Measurements from ENCODE around the gene UCN2. TPM values are rescaled to one million over a fixed set of nuclear protein-coding genes. Genes with fewer than 3 reads are reported as not detected.

The UCN2 gene
- total RNA-seq, 1 experiment from 2014 or later = 0.68 TPM

DNA sequence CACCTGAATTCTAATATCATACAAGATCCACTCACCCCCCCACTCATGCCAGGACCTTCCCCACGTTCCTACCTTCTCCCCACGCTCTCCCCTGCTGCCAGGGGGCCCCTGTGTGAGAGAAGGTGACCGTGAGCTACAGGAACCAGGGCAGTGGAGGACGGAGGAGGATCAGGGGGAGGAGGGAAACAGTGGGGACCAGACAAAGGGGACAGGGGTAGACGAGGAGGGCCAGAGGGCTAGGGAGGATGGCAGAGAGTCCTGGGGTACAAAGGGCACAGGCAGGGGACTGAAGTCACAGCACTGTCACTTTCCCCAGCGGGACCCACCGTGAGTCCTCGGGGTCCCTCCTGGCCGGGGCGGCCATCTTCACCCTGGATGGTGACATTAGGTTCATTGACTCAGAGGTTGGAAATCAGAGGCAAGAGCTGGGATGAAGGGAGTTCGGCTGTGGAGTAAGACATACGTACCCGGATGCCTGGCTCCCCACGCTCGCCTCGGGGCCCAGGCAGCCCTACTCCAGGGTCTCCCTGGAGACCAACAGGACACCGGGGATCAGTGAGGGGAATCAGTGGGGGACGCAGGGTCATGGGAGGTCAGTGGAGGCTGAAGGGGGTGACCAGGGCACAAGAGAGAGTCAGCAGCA, 6.3 kb upstream of the UCN2 start:
- Histone ChIP-seq H4K5ac (ENCODE audit: insufficient read length, low read depth, low read length) (no peak overlapping the region), H3K4me2 (ENCODE audit: insufficient read depth, insufficient read length, low read length) (no peak overlapping the region)
- WGBS (ENCODE audit: extremely low coverage, insufficient read length, low lambda C conversion rate) = no CpG with 5 or more reads among the region's 18 CpGs

More for the DNA sequence above, 6.3 kb upstream of the UCN2 start:
- Histone ChIP-seq H3K9ac (ENCODE audit: extremely low read depth, insufficient read length, low read length) (no peak overlapping the region), H3K9me3 (ENCODE audit: control insufficient read depth, low read depth, low read length) (no peaks in the 10 kb centered on the region), H4K20me1 (ENCODE audit: control insufficient read depth, insufficient read depth, insufficient read length) (no peaks in the 10 kb centered on the region), H3K18ac (ENCODE audit: insufficient read length, low read depth, low read length) (no peak overlapping the region), H3K27me3 (ENCODE audit: insufficient read depth, low read length) (no peaks in the 10 kb centered on the region), H4K91ac (ENCODE audit: insufficient read length, low read depth, low read length) (no peak overlapping the region), H3K79me1 (ENCODE audit: insufficient read depth, low read depth, low read length, poor library complexity, severe bottlenecking) (no peaks in the 10 kb centered on the region), H3K23ac (ENCODE audit: insufficient read length, low read depth, low read length) (no peak overlapping the region), H3K4me1 (ENCODE audit: insufficient read depth, low read length) (no peaks in the 10 kb centered on the region), H3K56ac (ENCODE audit: insufficient read length, low read depth, low read length) (no peak overlapping the region), H2AK5ac (ENCODE audit: insufficient read length, low read length) (no peak overlapping the region), H3K14ac (ENCODE audit: insufficient read depth, low read length) (no peak overlapping the region), H3K23me2 (ENCODE audit: insufficient read length, low read depth, low read length, poor library complexity, severe bottlenecking) (no peaks in the 10 kb centered on the region), H2AFZ (ENCODE audit: low read length) (no peak overlapping the region), H3K79me2 (ENCODE audit: insufficient read depth, low read length) (no peaks in the 10 kb centered on the region), H3T11ph (ENCODE audit: low read length) (no peak overlapping the region), H3K27ac (ENCODE audit: insufficient read length, low read depth, low read length) (no peak overlapping the region), H2BK12ac (ENCODE audit: insufficient read length, low read depth, low read length) (no peak overlapping the region), H2BK15ac (ENCODE audit: low read depth, low read length) (no peak overlapping the region), H4K8ac (replicated peaks; ENCODE audit: insufficient read length, low read depth, low read length) (no peak overlapping the region), H2BK5ac (ENCODE audit: insufficient read length, low read length) (no peak overlapping the region), H3K4ac (ENCODE audit: low read depth, low read length) (no peak overlapping the region), H2BK20ac (ENCODE audit: low read depth, low read length, poor library complexity, severe bottlenecking) (no peak overlapping the region), H2BK120ac (ENCODE audit: low read depth, low read length, poor library complexity, severe bottlenecking) (no peak overlapping the region)
- H3K27me3 Mint-ChIP-seq (ENCODE audit: low read depth) = no peaks in the 10 kb centered on the region
- H3K36me3 Mint-ChIP-seq (ENCODE audit: insufficient read depth in 1 of 3, low read depth in 3 of 3) = peaks cover 0 to 26% (median 0%) of the 10 kb centered on the region in 3 experiments; a peak in 4 of 7 replicates
- no peak overlapping the region for H3K4me3 Mint-ChIP-seq
- H3K27ac Mint-ChIP-seq = no peak overlapping the region
- TF ChIP-seq, protein P1, sequence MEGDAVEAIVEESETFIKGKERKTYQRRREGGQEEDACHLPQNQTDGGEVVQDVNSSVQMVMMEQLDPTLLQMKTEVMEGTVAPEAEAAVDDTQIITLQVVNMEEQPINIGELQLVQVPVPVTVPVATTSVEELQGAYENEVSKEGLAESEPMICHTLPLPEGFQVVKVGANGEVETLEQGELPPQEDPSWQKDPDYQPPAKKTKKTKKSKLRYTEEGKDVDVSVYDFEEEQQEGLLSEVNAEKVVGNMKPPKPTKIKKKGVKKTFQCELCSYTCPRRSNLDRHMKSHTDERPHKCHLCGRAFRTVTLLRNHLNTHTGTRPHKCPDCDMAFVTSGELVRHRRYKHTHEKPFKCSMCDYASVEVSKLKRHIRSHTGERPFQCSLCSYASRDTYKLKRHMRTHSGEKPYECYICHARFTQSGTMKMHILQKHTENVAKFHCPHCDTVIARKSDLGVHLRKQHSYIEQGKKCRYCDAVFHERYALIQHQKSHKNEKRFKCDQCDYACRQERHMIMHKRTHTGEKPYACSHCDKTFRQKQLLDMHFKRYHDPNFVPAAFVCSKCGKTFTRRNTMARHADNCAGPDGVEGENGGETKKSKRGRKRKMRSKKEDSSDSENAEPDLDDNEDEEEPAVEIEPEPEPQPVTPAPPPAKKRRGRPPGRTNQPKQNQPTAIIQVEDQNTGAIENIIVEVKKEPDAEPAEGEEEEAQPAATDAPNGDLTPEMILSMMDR (conservative IDR thresholded peaks at IDR 0.05) = no peak
- H3K9me3 Mint-ChIP-seq = no peaks in the 10 kb centered on the region
- no peaks in the 10 kb centered on the region for H3K4me1 Mint-ChIP-seq
- no peak for DNase-seq
